ENCODE data around the gene TNFRSF1B. TPM values are rescaled to one million over a fixed set of nuclear protein-coding genes. Genes with fewer than 3 reads are reported as not detected.

Gene TNFRSF1B
- total and polyA plus RNA-seq, 9 of the 15 experiments (the other 6 are each of a cell fraction or from before 2014, with no cell fraction given): 8.8 to 91.3 (median 36.0) TPM

DNA sequence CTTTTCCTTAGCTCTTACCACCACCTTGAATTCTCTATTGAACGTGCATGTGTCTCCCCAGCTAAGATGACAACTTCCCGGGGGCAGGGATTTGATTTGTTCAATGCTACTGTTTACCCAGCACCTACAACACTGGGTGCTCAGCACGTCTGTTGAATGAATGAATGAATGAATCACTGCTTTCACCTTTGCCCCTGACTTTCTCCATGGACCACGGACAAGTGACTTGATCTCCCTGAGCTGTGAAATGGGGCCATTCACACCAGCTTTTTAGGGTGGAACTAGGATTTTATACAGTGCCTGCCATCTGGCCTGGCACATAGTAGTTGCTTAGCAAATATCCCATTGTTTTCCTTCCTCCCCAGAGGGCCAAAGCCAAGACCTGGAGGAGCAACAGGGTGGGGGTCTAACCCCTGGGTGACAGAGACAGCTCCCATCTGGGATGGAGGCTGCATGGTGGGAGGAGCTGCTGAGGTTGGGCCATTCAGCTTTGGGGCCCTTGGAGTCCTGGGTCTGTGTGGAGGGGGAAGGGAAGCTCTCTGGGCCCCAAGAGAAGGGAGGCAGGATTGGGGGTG lies 15.7 kb downstream of the TNFRSF1B start (continued):
- TF ChIP-seq ZNF24 (IDR thresholded peaks at IDR 0.05) (peak; percentile 94), KDM1A (IDR thresholded peaks at IDR 0.05) (peak in 1 of 2 experiments; percentile 38; a peak in 1 of 4 replicates), PTBP1 (IDR thresholded peaks at IDR 0.05; ENCODE audit: low read depth, low read length) (no peak), SMAD2 (IDR thresholded peaks at IDR 0.05; ENCODE audit: low read depth, low read length) (no peak), RFX7 (CRISPR knock-in tag; IDR thresholded peaks at IDR 0.05) (no peak), KAT7 (CRISPR knock-in tag; IDR thresholded peaks at IDR 0.05; ENCODE audit: borderline replicate concordance) (no peak), ZKSCAN8 (CRISPR knock-in tag; IDR thresholded peaks at IDR 0.05) (no peak), BRCA1 (IDR thresholded peaks at IDR 0.05) (no peak), BRCA1 (CRISPR knock-in tag; IDR thresholded peaks at IDR 0.05) (no peak), NBN (IDR thresholded peaks at IDR 0.05; ENCODE audit: low read depth) (no peak), ZNF431 (CRISPR knock-in tag; IDR thresholded peaks at IDR 0.05) (no peak), ZKSCAN1 (IDR thresholded peaks at IDR 0.05; ENCODE audit: low read depth, low read length) (peak; percentile 97)
- TF ChIP-seq, protein P1, sequence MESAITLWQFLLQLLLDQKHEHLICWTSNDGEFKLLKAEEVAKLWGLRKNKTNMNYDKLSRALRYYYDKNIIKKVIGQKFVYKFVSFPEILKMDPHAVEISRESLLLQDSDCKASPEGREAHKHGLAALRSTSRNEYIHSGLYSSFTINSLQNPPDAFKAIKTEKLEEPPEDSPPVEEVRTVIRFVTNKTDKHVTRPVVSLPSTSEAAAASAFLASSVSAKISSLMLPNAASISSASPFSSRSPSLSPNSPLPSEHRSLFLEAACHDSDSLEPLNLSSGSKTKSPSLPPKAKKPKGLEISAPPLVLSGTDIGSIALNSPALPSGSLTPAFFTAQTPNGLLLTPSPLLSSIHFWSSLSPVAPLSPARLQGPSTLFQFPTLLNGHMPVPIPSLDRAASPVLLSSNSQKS (CRISPR knock-in tag; IDR thresholded peaks at IDR 0.05): no peak
